ENCODE results near the gene EIF4EBP3. TPM values are rescaled to one million over a fixed set of nuclear protein-coding genes. Genes with fewer than 3 reads are reported as not detected.

The EIF4EBP3 gene
- polyA plus RNA-seq, 1 of the 3 experiments (the other 2 are of a cell fraction) = 1.1 TPM

DNA sequence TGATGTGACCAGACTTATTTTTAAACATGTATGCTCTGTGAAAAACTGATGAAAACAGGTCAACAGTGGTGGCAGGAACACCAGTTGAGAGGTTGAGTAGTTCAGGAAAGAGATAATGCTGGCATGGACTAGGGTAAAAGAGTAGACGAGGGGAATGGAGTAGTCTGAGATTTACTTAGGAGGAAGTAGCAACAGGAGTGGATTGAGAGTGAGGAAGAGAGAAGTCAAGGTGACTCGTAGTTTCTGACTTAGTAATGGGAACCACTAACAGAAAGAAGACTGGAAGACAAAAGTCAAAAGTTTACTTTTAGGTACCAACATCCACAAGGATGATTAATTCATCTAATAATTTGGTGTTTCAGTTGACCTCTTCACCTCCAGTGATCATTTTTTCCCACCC lies 6.2 kb downstream of the EIF4EBP3 start:
- ChIA-PET CTCF (interaction anchor here (0.7 kb wide), 1 partner anchor 44 kb away, joined by 5 read pairs; no protein-coding TSS in a partner anchor), POLR2A (no interaction called here)
- no peak overlapping the region; the same call in 1 of the 2 replicates for H3K4me2 ChIP-seq
- H3K4me3 ChIP-seq (ENCODE audit: low read depth in 2 of 2, low read length in 1 of 2) = no peak overlapping the region
- peaks cover 36% of the 10 kb centered on the region for H3F3A ChIP-seq (replicated peaks; ENCODE audit: insufficient read depth)
- H3K79me2 ChIP-seq (ENCODE audit: insufficient read depth) = peaks cover 59% of the 10 kb centered on the region
- no peak for TF ChIP-seq RAD21 (IDR thresholded peaks at IDR 0.05; ENCODE audit: low read length)
- no peak for TF ChIP-seq SIN3A (IDR thresholded peaks at IDR 0.05; ENCODE audit: borderline replicate concordance, low read depth, low read length)
- TF ChIP-seq, protein P1, sequence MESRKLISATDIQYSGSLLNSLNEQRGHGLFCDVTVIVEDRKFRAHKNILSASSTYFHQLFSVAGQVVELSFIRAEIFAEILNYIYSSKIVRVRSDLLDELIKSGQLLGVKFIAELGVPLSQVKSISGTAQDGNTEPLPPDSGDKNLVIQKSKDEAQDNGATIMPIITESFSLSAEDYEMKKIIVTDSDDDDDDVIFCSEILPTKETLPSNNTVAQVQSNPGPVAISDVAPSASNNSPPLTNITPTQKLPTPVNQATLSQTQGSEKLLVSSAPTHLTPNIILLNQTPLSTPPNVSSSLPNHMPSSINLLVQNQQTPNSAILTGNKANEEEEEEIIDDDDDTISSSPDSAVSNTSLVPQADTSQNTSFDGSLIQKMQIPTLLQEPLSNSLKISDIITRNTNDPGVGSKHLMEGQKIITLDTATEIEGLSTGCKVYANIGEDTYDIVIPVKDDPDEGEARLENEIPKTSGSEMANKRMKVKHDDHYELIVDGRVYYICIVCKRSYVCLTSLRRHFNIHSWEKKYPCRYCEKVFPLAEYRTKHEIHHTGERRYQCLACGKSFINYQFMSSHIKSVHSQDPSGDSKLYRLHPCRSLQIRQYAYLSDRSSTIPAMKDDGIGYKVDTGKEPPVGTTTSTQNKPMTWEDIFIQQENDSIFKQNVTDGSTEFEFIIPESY (IDR thresholded peaks at IDR 0.05; ENCODE audit: borderline replicate concordance, low read depth) = no peak
- no peak for DNase-seq
- H3K9me3 ChIP-seq = no peaks in the 10 kb centered on the region
- no peak overlapping the region for H2AFZ ChIP-seq (ENCODE audit: low read depth)
- no peaks in the 10 kb centered on the region for H3K27me3 ChIP-seq (ENCODE audit: insufficient read depth)
- H3K27ac ChIP-seq (ENCODE audit: low read depth in 2 of 2, low read length in 1 of 2) = no peak overlapping the region
- H3K9me2 ChIP-seq = no peaks in the 10 kb centered on the region
- peaks cover 7 to 43% of the 10 kb centered on the region in 2 experiments for H3K4me1 ChIP-seq (ENCODE audit: control insufficient read depth in 1 of 2, insufficient read depth in 2 of 2, low read depth in 1 of 2, low read length in 1 of 2)
- H3K9ac ChIP-seq = no peak overlapping the region
- peaks cover 4% of the 10 kb centered on the region for H4K20me1 ChIP-seq (ENCODE audit: insufficient read depth)
- peaks cover 20 to 39% of the 10 kb centered on the region in 2 experiments for H3K36me3 ChIP-seq (replicated peaks in 1 of 2; ENCODE audit: control insufficient read depth in 1 of 2, insufficient read depth in 2 of 2, low read length in 1 of 2)
- 89% methylated on average over 2 of the region's 2 CpGs for WGBS (ENCODE audit: low lambda C conversion rate)

DNA sequence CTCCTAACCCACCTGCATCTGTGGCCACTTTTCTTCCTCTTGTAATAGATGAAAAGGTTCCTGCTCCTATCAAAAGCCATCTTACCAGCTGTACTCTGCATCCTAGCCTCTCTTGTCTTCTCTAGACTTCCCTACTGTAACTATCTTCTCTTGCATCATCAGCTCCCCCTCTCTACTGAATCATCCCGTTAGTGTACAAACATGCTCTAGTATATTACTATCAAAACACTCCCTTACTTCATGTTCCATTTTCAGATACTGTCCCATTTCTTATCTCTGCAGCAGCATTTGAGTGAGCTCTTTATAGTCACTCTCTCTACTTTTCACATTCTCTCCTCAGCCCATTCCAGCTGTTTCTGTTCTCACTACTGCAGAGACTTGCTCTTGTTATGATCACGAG lies 7.0 kb downstream of the EIF4EBP3 start:
- Histone ChIP-seq H4K20me1 (ENCODE audit: insufficient read depth) (peaks cover 4% of the 10 kb centered on the region), H3K4me3 (ENCODE audit: low read depth in 2 of 2, low read length in 1 of 2) (no peak overlapping the region), H3F3A (replicated peaks; ENCODE audit: insufficient read depth) (peaks cover 28% of the 10 kb centered on the region), H3K4me1 (ENCODE audit: control insufficient read depth in 1 of 2, insufficient read depth in 2 of 2, low read depth in 1 of 2, low read length in 1 of 2) (peaks cover 7 to 35% of the 10 kb centered on the region in 2 experiments), H3K27me3 (ENCODE audit: insufficient read depth) (no peaks in the 10 kb centered on the region), H3K36me3 (replicated peaks in 1 of 2; ENCODE audit: control insufficient read depth in 1 of 2, insufficient read depth in 2 of 2, low read length in 1 of 2) (peaks cover 16 to 35% of the 10 kb centered on the region in 2 experiments), H3K79me2 (ENCODE audit: insufficient read depth) (peaks cover 59% of the 10 kb centered on the region), H3K9ac (no peak overlapping the region), H3K9me2 (no peaks in the 10 kb centered on the region), H3K27ac (ENCODE audit: low read depth in 2 of 2, low read length in 1 of 2) (no peak overlapping the region; a peak in 1 of 4 replicates), H3K4me2 (peak overlapping the region; percentile 61; the same call in 1 of the 2 replicates), H3K9me3 (no peaks in the 10 kb centered on the region), H2AFZ (ENCODE audit: low read depth) (no peak overlapping the region)
- no peak for DNase-seq
- TF ChIP-seq SIN3A (IDR thresholded peaks at IDR 0.05; ENCODE audit: borderline replicate concordance, low read depth, low read length) (no peak), MXI1 (IDR thresholded peaks at IDR 0.05; ENCODE audit: low read depth, low read length) (no peak), MEF2A (IDR thresholded peaks at IDR 0.05; ENCODE audit: borderline replicate concordance, low read depth) (no peak), MAX (IDR thresholded peaks at IDR 0.05; ENCODE audit: low read depth) (no peak), RAD21 (IDR thresholded peaks at IDR 0.05; ENCODE audit: low read length) (no peak), JUND (IDR thresholded peaks at IDR 0.05) (no peak), NFIC (IDR thresholded peaks at IDR 0.05; ENCODE audit: borderline replicate concordance) (no peak), RFX5 (IDR thresholded peaks at IDR 0.05; ENCODE audit: low read length) (no peak), NRF1 (IDR thresholded peaks at IDR 0.05; ENCODE audit: low read depth, low read length) (no peak), GATA2 (CRISPR knock-in tag; IDR thresholded peaks at IDR 0.05) (no peak)
- ChIA-PET CTCF (interaction anchor here (0.6 to 1.7 kb wide), 2 partner anchors 160 to 191 kb away, joined by 3 to 4 read pairs; no protein-coding TSS in a partner anchor), POLR2A (no interaction called here)
- 75% methylated on average over 2 of the region's 2 CpGs for WGBS (ENCODE audit: low lambda C conversion rate)
